Measurements from ENCODE around the gene FER.

GRCh38 chr5:109239456-109239855 lies 491.8 kb downstream of the FER start:
- TF ChIP-seq CTCF (IDR thresholded peaks at IDR 0.05) (no peak), POLR2A (IDR thresholded peaks at IDR 0.05) (no peak)
